GM18873 (cell line): ENCODE measurements around the gene TPST2.

ENCODE experiments used
- ATAC-seq: cut with Tn5 transposase; IDR thresholded peaks from one replicate; pipeline ENCODE4 v1.9.1; 2021; ENCODE audit warnings: mild to moderate bottlenecking, moderate library complexity, moderate number of reproducible peaks; ENCODE audit not compliant: unreplicated experiment, low FRiP score

Gene TPST2

DNA sequence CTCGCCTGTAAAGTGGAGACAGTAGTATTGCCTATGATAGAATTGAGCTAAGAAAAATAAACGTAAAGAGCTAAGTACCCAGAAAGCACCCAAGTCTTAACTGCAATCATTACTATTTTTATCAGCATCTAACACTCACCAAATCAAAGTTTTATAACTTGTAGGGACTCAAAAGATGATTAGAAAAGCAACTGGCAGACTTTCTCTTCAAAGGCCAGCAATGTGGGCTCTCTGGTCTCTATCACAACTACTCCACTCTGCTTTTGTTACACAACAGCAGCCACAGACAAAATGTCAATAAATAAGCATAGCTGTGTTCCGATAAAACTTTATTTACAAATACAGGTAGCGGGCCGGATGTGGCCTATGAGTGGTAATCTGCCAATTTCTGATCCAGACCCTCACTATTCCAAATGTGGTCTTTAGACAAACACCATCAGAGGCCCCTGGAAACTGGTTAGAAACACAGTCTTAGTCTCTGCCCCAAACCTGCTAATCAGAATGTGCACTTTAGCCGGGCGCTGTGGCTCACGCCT, 8.2 kb downstream of the TPST2 start:
- no peak for ATAC-seq

DNA sequence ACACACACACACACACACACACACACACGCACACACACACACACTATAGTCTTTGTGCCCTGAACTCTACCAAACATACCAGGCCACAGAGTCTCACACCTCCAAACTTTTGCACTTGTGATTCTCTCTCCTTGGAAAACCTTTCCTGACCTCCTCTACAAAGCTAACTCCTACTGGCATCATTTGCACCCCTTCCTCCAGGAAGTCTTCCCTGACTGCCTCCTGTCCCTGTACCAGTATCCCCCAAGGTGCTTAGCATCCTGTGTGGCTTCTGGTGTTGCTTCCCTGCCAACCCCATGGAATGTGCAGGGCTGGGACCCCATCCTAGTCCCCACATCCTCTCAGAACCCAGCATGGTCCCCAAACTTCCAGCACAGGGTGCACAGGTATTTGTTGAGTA, 8.9 kb downstream of the TPST2 start:
- ATAC-seq: no peak

DNA sequence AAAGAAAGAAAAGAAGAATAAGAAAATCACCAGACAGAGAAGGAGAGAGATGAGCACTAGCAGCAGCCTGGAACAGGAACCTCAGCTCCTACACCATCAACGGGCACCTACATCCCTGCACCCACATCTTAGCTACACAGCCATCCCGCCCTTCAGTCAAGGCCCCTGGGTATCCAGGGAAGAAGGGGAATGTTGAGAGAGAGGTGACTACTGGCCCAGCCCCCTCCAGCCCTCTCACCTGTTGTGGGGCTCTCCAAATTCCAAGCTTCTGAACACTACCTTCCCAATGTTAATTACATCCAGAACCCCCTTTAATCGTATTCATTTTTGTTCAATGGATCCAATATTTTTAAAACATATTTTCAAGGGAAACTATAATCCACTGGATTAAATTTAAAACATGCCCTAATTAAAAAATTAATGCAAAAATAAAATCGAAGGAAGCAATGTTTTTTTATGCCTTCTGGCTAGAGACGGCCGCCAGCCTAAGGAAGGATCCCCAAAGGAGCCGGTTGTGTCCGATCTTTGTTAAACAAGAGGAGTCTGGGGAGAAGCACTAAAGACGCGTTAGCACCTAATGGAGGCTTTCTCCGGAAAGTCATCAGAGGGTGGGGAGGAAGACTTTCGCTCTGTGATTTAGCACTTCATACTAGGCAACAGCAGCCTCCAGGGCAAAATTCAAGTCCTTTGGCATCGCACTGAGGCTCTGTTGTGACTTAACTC, 9.5 kb downstream of the TPST2 start:
- ATAC-seq: no peak

DNA sequence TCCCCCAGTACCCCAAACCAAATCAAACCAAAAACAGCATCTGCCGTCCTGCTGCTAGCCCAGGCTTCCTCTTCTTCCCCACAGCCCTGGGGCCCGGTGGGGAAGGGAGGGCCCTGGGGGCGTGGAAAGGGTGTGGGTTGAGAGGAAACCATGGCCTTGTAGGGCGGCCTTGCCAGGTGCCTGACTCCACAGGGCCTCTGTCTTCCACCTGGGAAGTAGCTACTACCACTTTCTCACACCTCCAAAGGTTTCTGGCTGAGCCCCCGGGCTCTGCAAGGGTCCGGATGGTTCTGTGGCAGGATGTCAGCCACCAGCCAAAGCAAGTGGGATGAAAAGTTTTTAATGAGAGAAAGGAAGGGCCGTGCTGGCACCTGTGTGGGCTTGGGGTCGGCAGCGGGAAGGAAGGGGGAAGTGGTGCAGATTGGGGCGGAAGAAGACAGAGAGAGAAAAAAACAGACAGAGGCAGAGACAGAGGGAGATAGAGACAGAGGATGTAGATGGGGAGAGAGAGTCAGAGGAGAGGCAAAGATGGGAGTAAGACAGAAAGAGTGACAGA, 10.5 kb downstream of the TPST2 start:
- no peak for ATAC-seq

DNA sequence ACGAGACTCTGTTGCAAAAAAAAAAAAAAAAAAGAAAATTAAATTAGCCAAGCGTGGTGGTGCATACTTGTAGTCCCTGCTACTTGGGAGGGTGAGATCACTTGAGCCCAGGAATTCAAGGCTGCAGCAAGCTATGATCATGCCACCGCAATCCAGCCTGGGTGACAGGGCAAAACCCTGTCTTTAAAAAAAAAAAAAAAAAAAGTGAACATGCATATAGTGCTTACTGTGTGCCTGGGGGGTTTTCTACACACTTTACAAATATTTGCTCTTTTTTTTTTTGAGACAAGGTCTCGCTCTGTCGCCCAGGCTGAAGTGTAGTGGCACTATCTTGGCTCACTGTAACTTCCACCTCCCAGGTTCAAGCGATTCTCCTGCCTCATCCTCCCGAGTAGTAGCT, 12.9 kb downstream of the TPST2 start:
- no peak for ATAC-seq

DNA sequence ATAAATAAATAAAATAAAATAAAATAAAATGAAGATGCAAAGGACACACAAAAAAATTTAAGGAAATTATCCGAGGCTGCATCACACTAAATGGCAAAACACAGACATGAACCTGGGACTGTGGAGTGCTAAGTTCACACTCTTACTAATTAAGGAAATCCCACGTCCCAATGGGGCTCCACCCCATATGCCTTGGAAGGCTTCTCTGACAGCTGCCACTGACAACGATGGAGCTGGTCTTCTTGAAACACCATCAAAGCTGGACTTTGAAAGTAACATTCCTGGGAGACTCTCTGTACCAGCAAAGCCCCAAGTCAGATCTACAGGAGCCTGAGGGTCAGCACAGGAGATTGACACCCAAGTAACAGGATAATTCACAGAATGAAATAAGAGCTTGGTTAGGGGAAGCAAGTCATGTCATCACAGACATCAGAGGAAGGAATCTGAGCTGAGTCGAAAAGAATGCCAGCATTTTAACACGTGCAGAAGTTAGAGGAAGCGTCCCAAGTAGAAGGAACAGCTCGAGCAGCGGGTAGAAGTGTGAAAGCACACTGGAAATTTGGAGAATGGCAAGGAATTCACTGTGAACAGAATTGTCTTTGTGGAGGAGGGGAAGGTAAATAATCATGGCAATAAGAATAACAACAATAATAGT, 13.8 kb downstream of the TPST2 start:
- ATAC-seq: no peak

DNA sequence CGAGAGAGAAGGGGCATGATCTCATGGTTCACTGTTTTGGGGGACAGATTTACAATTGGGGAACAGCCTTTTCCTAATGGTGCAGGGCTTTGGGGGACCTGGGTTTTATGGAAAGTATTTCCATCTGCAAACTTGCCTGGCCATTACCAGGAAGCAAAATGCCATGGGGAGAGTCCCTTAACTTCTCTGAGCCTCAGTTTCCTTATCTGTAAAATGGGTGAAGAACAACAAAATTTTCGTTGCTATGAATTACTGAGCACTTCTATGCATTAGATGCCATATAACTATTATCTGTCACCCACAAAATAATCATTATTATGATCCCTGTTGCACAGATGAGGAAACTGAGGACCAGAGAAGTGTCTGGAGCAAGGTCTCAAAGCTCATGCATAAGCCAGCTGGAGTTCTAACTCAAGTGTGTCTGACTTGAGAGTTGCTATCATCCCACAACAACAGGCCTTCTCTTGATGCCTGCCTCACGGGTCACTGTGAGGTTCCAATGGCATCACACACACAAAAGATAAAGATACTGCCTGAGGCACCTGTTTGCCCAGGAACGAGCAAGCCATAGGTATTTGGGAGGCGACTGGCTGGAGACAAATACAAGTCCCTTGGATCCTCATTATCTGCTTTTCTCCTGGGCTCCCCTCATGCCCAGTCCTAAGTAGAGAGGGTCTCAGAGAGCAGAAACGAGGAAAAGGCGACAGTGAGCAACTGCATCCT, 15.8 kb downstream of the TPST2 start:
- no peak for ATAC-seq

DNA sequence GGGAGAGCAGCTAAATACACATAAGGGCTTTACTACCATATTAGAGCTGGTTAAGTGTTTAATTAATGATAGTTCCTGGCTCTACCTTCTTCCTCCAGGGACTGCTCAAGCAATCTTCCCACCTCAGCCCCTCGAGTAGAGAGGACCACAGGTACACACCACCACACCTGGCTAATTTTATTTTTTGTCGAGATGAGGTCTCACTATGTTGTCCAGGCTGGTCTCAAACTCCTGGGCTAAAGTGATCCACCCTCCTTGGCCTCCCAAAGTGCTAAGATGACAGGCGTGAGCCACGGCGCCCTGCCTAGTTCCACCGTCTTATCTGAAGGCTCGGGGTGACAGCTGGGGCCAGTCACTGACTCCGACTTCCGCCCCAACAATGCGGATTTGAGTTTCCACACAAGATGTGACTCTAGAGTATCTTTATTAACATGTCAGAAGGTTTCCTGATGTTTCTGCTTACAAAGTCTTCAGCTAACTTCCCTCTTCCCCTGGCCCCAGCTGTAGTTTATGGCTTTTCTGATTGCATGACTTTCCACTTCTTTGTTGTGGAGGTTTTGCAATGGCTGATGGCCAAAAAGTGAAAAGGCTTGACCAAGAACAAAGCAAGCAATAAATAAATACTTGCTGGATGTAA, 16.8 kb downstream of the TPST2 start:
- no peak for ATAC-seq

DNA sequence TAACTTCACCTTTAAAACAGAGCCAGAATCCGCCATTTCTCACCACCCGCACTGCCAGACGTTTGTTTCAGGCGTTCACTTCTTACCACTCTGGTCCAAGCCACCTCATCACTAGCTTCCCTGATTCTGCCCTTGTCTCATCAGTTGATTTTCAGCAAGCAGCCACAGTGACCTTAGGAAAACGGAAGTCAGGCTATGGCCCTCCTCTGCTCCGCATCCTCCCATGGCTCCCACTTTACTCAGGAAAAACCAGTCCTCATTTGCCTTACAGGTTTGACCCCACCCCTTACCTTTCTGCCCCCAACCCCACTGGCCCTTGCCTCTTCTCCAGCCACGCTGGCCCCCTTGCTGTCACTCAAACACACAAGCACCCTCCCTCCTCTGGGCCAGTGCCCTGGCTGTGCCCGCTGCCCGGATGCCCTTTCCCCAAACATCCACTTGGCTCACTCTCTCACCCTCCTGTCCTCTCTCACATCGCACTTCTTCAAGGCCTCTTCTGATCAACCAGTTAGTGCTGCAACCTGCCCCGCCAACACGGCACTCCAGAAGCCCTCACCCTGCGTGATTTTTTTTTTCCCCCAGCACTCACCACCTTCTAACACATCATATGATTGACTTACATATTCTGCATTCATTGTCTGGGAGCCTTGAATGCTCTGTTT, 18.9 kb downstream of the TPST2 start:
- no peak for ATAC-seq

DNA sequence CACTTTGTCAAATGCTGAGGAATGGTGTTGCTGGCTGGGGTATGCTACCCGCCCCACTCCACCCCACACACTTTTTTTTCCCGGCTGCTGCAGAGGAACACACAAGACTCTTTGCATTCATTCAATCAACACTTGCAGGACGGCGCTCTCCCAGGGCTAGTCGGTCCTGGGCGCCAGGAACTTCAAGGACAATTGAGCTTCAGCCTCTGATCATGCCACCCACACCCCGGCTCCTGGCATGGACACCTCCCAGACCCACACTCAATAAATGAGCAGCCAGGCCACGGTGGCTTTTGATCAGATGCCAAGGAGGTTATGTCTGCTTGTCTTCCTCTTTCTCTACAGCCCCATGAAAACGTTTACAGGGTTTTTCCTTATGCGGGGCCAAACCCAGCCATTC, 19.8 kb downstream of the TPST2 start:
- no peak for ATAC-seq

DNA sequence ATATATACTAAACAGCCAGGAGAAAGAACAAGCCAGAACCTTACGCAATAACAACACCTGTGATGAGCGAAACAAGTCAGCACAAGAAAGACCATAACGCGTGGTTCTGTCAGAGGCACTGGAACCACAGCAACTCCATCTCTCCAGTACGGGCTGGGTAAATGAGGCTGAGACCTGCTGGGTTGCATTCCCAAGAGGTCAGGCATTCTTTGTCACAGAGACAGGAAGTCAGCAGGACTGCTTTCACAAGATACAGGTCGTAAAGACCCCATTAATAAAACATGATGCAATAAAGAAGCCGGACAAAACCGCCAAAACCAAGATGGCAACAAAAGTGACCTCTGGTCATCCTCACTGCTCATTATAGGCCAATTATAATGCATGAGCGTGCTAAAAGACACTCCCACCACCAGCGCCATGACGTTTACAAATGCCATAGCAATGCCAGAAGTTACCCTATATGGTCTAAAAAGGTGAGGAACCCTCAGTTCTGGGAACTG, 21.7 kb downstream of the TPST2 start:
- ATAC-seq: no peak

DNA sequence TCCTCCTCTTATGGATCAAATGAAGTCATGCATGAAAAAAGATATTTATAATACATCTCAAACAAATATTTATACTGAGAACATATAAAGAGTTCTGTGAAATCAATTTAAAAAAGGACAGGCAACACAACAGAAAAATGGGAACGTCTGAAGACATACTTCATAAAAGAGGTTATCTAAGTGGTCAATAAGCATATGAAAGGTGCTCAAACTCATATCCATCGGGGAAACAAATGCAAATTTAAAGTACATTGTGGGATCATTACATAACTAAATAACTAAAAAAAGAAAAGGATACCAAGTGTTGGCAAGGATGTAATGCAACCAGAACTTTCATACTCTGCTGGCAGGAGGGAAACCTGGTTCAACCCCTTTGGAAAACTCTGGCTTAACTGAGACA, 22.3 kb downstream of the TPST2 start:
- ATAC-seq: no peak

DNA sequence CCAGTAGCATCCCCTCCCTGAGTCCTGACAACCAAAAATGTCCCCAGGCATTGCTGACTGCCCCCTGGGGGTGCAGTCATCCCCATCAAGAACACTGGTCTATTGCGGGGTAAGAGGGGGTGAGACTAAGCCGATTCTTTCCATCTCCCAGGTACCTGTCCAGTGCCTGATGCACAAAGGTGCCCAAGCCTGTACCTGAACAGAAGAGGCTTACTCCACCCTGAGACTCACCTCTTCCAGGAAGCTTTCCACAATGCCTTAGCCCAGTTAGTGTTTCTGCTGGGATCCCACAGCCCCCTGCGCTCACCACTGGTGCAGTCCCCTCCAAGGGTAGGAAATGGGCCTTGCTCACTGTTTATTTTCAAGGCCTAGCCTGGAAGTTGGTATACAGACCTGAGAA, 22.9 kb downstream of the TPST2 start:
- ATAC-seq: no peak

DNA sequence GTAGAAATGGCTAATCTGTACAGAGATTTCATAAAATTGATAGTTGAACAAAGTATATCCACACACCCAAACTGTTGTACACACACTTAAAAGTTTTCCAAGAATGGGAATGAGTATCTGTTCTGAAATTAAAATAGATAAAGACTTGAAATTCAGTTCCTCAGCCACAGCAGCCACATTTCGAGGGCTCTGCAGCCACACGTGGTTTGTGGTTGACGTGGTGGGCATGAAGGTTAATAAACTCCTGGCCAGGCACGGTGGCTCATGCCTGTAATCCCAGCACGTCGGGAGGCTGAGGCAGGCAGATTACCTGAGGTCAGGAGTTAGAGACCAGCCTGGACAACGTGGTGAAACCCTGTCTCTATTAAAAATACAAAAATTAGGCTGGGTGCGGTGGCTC, 24.0 kb downstream of the TPST2 start:
- no peak for ATAC-seq

DNA sequence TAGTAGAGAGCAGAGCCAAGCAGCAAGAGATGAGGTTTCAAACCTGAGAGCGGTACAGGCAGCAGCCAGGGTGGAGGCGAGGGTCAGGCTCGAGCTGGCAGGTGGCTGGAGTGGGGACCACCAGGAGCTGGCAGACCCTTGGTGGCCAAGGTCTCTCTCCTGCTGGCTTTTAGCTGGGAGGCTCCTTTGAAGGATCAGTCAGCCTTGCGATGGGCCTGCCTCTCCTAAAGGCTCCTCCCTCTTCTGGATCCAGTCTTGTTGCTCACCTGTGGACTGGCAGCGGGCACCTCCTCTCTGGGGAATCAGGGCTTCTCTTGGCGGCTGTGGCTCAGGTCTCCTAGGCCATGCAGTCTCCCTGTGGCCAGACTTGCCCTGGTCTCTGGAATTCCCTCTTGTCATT, 24.8 kb downstream of the TPST2 start:
- no peak for ATAC-seq

DNA sequence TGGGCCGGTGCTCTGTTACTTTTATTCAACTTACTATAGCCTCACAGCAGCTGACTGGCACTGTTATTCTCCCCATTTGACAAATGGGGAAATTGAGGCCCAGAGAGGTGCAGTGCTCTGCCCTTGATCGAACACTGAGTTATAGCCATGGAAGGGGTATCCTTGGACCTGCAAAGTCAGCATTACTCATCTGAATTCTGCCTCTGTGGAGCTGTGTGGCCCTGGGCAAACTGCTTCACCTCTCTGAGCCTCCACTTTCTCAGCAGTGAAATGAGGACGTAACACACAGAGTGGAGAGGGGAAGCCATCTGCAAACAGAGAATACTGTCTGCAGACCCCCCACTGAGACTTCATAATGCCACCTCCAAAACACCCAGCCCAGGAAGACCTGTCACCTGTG, 25.3 kb downstream of the TPST2 start:
- ATAC-seq: no peak

DNA sequence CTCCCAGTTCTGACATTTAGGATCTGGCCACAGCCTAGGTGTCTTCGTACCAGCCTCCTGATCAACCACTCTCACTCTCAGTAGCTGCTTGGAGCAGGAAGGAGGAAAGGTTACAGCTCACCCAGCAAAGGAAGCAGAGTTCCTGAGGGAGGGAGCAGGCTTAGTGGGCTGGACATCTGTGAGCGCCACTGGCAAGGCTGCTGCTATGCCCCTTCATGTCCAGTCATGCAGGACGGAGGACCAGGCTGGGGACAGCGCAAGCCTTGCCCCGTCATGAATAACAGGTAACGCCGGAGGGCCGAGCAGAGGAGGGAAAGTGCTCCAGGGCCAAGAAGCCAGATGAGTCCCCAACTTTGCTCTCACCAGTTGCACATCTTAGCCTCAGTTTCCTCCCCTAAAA, 25.8 kb downstream of the TPST2 start:
- ATAC-seq: no peak

DNA sequence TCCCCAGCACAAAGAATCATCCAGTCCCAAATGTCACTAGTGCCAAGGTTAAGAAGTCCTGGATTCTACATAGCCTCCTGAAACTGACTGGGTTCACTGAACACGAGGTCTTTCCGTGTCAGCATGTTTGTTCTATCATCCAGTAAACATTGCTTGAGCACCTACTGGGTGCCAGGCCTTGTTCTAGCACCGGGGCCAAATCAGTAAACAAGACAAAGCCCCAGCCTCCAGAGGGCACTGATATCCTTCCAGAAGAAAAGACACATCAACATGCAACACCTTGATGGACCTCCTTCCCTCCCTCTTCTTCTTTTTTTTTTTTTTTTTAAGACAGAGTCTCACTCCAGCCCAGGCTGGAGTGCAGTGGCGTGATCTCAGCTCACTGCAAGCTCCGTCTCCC, 26.9 kb downstream of the TPST2 start:
- ATAC-seq: no peak

DNA sequence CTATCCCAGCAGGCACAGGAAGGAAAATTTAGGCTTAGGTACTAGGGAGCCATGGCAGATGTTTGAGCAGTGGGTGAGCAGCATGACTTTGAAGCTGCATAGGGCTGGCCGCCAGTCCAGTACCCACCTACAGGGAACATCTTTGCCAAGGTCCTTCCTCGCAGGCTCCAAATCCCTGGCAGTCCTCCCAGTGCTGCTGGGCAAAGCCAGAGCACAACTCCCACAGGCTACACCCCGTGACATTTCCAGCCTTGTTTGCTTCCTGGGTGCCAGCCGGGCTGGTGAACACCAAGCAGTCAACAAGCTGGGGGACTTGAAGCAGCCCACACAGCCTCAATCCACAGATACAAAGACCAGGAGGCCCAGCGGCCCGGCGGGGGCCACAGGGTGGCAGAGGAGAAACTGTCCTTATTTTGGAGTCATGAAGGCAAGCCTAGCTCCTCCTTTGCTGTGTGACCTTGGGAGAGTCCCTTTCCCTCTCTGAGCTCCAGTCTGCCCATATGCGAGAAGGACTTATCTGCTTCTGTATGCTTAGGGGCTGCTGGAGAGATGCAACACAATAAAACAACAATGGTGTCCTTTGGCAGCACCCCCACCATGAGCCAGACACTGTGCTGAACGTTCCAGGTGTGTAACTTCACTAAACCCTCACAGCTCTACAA, 28.0 kb downstream of the TPST2 start:
- no peak for ATAC-seq
